Vagina (tissue), 2 donors: ENCODE data around the gene C3. TPM values are rescaled to one million over a fixed set of nuclear protein-coding genes. Genes with fewer than 3 reads are reported as not detected.
"Not testable (repeated sequence)": the region's sequence is repeated elsewhere in the genome, so short reads cannot be mapped to it uniquely, and the experiment has no call there.

Experiments
- DNase-seq, 2 donors: peaks; one replicate each; pipeline ENCODE4 v3.0.0-alpha.2; 2017; ENCODE audit errors: extremely low spot score in 2 of 2
- H3K27ac ChIP-seq: fragments of 200-600 bp; sonication (generic); one replicate; pipeline ENCODE4 v1.5.1; 2019
- H3K27me3 ChIP-seq: fragments of 200-600 bp; sonication (generic); one replicate; pipeline ENCODE4 v1.5.1; 2019
- H3K36me3 ChIP-seq, 2 donors: fragments of 200-600 bp; sonication (generic); one replicate each; pipeline ENCODE4 v1.5.1; 2017 to 2019
- H3K4me1 ChIP-seq: fragments of 200-600 bp; sonication (generic); one replicate; pipeline ENCODE4 v1.5.1; 2019
- H3K4me3 ChIP-seq, 2 donors: fragments of 200-600 bp; sonication (generic); 1 replicate in 1 of 2; 2 replicates in 1 of 2; pipeline ENCODE4 v1.5.1; 2016 to 2019
- H3K9me3 ChIP-seq: fragments of 200-600 bp; sonication (generic); one replicate; pipeline ENCODE4 v1.5.1; 2019
- POLR2A ChIP-seq, 2 donors: fragments of 450-650 bp; IDR thresholded peaks; one replicate each; pipeline ENCODE4 v1.6.1; 2017; ENCODE audit warnings: antibody characterized with exemption in 2 of 2, mild to moderate bottlenecking in 2 of 2, moderate library complexity in 2 of 2
- POLR2AphosphoS5 ChIP-seq, 2 donors: sonication (generic); formaldehyde crosslinking; IDR thresholded peaks; one replicate each; pipeline ENCODE4 v1.9.0; 2017; ENCODE audit warnings: antibody characterized with exemption in 2 of 2, mild to moderate bottlenecking in 2 of 2, low read depth in 1 of 2; ENCODE audit not compliant: insufficient read depth in 1 of 2
- intact Hi-C: fragments of 100-400 bp; cut with DNase I; formaldehyde crosslinking; loops from one replicate; pipeline ENCODE4 v1.15.1; 2023
- total RNA-seq: library from RNA; depleted of rRNA; stranded (reverse); fragments of >200 nt; gene quantifications from one replicate; pipeline ENCODE4 v1.2.3, GENCODE V29; 2016
- TF ChIP-seq, protein P1 (sequence below), 3 experiments: fragments of 450-650 bp in 2 of 3; fragments of 200-600 bp in 1 of 3; sonication (generic) in 1 of 3; IDR thresholded peaks; one replicate each; pipeline ENCODE4 v1.5.1; 2017 to 2019; ENCODE audit warnings: antibody characterized with exemption in 3 of 3, mild to moderate bottlenecking in 2 of 3, moderate library complexity in 2 of 3

The C3 gene
- total RNA-seq, 1 donor from 2014 or later, result 1,239 TPM

DNA sequence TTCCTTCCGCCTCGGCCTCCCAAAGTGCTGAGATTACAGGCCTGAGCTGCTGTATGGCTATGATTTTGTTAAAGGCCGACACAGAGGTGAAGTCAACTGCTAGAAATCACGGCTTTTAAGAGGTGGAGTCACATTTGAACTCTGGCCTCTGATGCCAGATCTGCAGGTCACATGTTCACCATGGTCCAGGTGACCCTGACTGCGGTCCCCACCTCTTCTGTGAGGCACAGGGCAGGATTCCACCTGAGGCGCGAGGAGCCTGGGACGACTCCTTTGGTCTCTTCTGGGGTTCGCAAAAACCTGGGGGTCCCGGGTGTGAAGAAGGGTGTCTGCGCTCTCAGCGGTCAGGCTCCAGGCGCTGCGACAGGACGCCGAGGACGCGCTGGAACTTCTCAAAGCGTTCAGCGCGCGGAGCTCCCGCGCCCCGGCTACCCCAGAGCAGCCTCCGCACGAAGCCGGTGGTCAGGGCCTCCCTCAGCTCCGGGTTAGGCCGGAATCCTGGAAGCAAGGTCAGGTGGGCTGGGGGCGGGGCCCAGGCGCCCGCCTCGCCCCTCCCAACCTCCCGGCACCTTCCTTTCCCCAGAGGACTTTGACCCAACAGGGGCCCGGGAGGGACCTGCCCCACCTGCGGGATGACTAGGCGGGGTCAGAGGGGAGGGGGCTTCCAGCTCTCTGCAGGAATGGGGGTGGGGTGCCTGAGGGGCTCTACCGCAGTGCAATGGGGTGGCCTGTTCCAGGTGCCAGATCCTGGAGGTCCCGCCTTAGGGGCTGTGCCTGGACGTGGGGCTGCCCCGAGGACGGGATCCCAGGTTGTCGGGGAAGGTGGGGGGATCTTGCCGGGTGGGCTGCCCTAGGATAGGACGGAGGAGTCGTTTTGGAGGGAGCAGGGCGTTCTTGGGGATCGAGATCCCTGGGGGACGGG, 32.1 kb upstream of the C3 start:
- no peak for TF ChIP-seq POLR2A (IDR thresholded peaks at IDR 0.05)
- TF ChIP-seq, protein P1, sequence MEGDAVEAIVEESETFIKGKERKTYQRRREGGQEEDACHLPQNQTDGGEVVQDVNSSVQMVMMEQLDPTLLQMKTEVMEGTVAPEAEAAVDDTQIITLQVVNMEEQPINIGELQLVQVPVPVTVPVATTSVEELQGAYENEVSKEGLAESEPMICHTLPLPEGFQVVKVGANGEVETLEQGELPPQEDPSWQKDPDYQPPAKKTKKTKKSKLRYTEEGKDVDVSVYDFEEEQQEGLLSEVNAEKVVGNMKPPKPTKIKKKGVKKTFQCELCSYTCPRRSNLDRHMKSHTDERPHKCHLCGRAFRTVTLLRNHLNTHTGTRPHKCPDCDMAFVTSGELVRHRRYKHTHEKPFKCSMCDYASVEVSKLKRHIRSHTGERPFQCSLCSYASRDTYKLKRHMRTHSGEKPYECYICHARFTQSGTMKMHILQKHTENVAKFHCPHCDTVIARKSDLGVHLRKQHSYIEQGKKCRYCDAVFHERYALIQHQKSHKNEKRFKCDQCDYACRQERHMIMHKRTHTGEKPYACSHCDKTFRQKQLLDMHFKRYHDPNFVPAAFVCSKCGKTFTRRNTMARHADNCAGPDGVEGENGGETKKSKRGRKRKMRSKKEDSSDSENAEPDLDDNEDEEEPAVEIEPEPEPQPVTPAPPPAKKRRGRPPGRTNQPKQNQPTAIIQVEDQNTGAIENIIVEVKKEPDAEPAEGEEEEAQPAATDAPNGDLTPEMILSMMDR (IDR thresholded peaks at IDR 0.05), result no peak
- no peak for TF ChIP-seq POLR2AphosphoS5 (IDR thresholded peaks at IDR 0.05; ENCODE audit: insufficient read depth in 1 of 2, low read depth in 1 of 2)
- intact Hi-C loops, result no loop called here
- peaks cover 26% of the 10 kb centered on the region for H3K4me1 ChIP-seq
- H3K27me3 ChIP-seq, result no peaks in the 10 kb centered on the region
- H3K36me3 ChIP-seq, result peaks cover 0 to 50% of the 10 kb centered on the region in 2 donors
- H3K4me3 ChIP-seq, result peak overlapping the region; percentile 33 to 42
- peak overlapping the region; percentile 35 for H3K27ac ChIP-seq
- DNase-seq, result no peak
- no peaks in the 10 kb centered on the region for H3K9me3 ChIP-seq

DNA sequence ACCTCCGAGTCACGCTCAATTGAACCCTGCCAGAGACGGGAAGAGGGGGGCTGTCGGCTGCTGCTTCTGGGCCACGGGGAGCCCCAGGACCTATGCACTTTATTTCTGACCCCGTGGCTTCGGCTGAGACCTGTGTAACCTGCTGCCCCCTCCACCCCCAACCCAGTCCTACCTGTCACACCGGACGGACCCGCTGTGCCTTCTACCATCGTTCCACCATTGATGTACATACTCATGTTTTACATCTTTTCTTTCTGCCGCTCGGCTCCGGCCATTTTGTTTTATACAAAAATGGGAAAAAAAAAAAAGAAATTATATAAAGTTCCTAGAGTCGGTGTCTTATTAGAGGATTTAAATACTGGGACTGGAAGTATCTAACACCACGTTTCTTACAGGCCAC, 30.7 kb upstream of the C3 start:
- intact Hi-C loops, result no loop called here
- DNase-seq, result no peak
- TF ChIP-seq POLR2A (IDR thresholded peaks at IDR 0.05) (no peak), POLR2AphosphoS5 (IDR thresholded peaks at IDR 0.05; ENCODE audit: insufficient read depth in 1 of 2, low read depth in 1 of 2) (no peak)
- TF ChIP-seq, protein P1 (IDR thresholded peaks at IDR 0.05), result no peak
- no peak overlapping the region for H3K4me3 ChIP-seq
- H3K27ac ChIP-seq, result peak overlapping the region; percentile 54
- H3K9me3 ChIP-seq, result no peaks in the 10 kb centered on the region
- H3K27me3 ChIP-seq, result no peaks in the 10 kb centered on the region
- peaks cover 0 to 62% of the 10 kb centered on the region in 2 donors for H3K36me3 ChIP-seq
- peaks cover 26% of the 10 kb centered on the region for H3K4me1 ChIP-seq

DNA sequence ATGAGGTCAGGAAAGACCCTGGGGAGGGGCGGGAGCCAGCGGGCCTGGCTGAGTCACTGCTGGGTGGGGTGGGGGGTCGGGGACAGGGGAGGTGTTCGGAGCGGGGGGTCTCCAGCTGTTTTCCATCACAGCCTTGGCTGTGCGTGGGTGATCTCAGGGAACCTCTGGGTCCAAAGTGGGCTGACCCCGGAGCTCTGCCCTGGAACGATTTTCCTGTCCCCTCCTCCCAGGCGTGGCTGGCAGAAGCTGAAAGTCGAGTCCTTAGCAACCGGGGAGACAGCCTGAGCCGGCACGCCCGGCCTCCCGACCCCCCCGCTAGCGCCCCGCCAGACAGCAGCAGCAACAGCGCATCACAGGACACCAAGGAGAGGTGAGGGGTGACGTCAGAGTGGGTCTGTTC, 29.6 kb upstream of the C3 start:
- no peak for TF ChIP-seq POLR2AphosphoS5 (IDR thresholded peaks at IDR 0.05; ENCODE audit: insufficient read depth in 1 of 2, low read depth in 1 of 2)
- no peak for TF ChIP-seq POLR2A (IDR thresholded peaks at IDR 0.05)
- TF ChIP-seq, protein P1 (IDR thresholded peaks at IDR 0.05), result no peak
- H3K4me3 ChIP-seq, result no peak overlapping the region
- peak overlapping the region; percentile 54 for H3K27ac ChIP-seq
- H3K27me3 ChIP-seq, result no peaks in the 10 kb centered on the region
- no peak for DNase-seq
- peaks cover 34% of the 10 kb centered on the region for H3K4me1 ChIP-seq
- intact Hi-C loops, result no loop called here
- peaks cover 0 to 69% of the 10 kb centered on the region in 2 donors for H3K36me3 ChIP-seq
- no peaks in the 10 kb centered on the region for H3K9me3 ChIP-seq

DNA sequence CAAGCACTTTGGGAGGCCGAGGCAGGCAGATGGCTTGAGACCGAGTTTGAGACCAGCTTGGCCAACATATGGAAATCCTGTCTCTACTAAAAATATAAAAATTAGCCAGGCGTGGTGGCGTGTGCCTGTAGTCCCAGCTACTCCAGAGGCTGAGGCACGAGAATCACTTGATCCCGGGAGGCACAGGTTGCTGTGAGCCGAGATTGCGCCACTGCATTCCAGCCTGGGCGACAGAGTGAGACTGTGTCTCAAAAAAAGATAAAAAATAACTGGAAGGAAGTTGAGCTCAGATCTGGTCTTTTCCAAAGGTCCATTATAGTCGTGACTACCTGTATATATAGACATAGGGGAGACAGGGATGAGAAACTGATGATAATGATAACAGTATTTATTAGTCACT, 28.1 kb upstream of the C3 start:
- H3K4me3 ChIP-seq, intact Hi-C loops, H3K9me3 ChIP-seq, H3K27ac ChIP-seq, H3K27me3 ChIP-seq, DNase-seq: not testable (repeated sequence)
- peaks cover 42% of the 10 kb centered on the region for H3K4me1 ChIP-seq
- peaks cover 0 to 66% of the 10 kb centered on the region in 2 donors for H3K36me3 ChIP-seq

DNA sequence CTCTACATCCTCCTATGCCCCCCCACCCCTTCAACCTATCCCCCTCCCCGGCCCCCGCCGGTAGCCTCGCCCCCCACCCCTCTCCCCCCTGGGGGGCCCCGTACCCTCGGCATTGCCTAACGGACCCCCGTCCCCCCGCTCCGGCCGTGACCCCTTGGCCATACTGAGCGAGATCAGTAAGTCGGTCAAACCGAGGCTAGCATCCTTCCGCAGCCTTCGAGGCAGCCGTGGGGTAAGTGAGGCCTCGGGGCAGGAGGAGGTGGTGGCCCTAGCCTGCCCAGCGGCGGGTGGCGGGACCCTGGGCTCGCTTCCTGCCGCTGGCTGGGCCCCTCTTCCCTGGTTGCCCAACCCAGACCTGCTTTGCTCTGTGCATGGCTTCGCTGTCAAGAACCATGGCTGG, 25.5 kb upstream of the C3 start:
- Histone ChIP-seq H3K27me3 (no peaks in the 10 kb centered on the region), H3K27ac (peak overlapping the region; percentile 96), H3K4me1 (peaks cover 57% of the 10 kb centered on the region), H3K4me3 (no peak overlapping the region), H3K36me3 (peaks cover 0 to 63% of the 10 kb centered on the region in 2 donors), H3K9me3 (no peaks in the 10 kb centered on the region)
- no peak for DNase-seq
- intact Hi-C loops, result no loop called here
- no peak for TF ChIP-seq POLR2A (IDR thresholded peaks at IDR 0.05)
- no peak for TF ChIP-seq POLR2AphosphoS5 (IDR thresholded peaks at IDR 0.05; ENCODE audit: insufficient read depth in 1 of 2, low read depth in 1 of 2)
